Measurements from ENCODE around the gene MYL5. TPM values are rescaled to one million over a fixed set of nuclear protein-coding genes. Genes with fewer than 3 reads are reported as not detected.
"Not testable (repeated sequence)": the region's sequence is repeated elsewhere in the genome, so short reads cannot be mapped to it uniquely, and the experiment has no call there.

Gene MYL5
- total RNA-seq, 3 donors from 2014 or later, result 7.9 to 14.9 (median 12.1) TPM

DNA sequence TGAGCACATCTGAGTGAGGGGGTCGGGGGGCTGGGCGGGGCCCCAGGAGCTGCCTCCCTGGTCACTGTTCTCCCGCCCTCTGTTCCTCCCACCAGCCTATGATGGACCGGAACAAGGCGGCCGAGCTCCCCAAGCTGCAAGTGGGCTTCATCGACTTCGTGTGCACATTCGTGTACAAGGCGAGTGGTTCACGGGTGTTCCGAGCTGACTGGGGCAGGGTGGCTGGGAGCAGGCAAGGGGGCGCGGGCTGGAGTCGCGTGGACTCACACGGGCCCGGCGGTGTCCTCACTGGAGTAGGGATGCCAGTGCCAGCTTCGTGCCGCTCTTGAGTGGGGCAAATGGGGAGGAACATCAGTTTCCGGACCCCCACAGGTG lies 7.9 kb upstream of the MYL5 start:
- no peaks in the 10 kb centered on the region for H3K27me3 ChIP-seq
- DNase-seq (ENCODE audit: low spot score in 2 of 2), result no peak
- no peak overlapping the region for H3K4me3 ChIP-seq
- H3K36me3 ChIP-seq, result no peaks in the 10 kb centered on the region
- H3K9me3 ChIP-seq, result no peaks in the 10 kb centered on the region
- no peaks in the 10 kb centered on the region for H3K4me1 ChIP-seq
- no peak overlapping the region for H3K27ac ChIP-seq
- no peak for TF ChIP-seq POLR2AphosphoS5 (IDR thresholded peaks at IDR 0.05)
- TF ChIP-seq, protein P1, sequence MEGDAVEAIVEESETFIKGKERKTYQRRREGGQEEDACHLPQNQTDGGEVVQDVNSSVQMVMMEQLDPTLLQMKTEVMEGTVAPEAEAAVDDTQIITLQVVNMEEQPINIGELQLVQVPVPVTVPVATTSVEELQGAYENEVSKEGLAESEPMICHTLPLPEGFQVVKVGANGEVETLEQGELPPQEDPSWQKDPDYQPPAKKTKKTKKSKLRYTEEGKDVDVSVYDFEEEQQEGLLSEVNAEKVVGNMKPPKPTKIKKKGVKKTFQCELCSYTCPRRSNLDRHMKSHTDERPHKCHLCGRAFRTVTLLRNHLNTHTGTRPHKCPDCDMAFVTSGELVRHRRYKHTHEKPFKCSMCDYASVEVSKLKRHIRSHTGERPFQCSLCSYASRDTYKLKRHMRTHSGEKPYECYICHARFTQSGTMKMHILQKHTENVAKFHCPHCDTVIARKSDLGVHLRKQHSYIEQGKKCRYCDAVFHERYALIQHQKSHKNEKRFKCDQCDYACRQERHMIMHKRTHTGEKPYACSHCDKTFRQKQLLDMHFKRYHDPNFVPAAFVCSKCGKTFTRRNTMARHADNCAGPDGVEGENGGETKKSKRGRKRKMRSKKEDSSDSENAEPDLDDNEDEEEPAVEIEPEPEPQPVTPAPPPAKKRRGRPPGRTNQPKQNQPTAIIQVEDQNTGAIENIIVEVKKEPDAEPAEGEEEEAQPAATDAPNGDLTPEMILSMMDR (IDR thresholded peaks at IDR 0.05), result no peak
- TF ChIP-seq POLR2A (IDR thresholded peaks at IDR 0.05), result no peak
- intact Hi-C loops (cut with DNase I; ENCODE audit: low total_unique reads), result no loop called here

DNA sequence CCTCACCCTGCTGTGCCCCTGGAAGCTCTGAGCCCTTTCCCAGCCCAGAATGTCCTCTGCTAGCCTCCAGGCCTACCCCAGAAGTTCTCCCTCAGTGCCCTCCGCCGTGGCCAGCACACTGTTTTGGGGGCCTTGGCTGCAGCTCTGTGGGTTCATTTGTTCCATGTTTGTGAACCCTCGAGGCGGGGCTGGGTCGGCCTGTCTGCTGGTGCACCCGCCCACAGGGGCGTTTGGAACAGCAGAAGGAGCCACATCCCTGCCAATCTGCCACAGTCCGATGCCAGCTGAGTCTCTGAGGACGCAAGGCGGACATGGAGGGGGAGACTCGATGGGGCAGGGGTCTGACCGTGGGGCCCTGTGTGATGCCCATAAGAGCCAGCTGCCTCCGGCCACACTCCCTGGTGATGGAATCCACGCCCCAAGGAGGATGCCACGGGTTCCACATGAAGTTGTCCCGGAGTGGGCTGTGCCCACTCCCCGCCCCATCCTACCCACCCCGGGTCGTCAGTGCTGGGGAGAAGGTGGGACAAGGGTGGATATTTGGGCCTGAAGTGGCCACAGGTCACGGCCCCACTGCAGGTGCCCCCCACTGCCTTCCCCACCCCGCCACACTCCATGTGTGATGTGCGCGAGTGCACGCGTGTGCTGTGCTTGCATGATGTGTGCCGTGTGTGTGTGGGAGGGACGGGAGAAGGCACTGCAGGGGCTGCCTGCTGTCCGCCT lies 7.4 kb upstream of the MYL5 start:
- no peaks in the 10 kb centered on the region for H3K9me3 ChIP-seq
- H3K27ac ChIP-seq, result no peak overlapping the region
- no peaks in the 10 kb centered on the region for H3K36me3 ChIP-seq
- H3K27me3 ChIP-seq, result no peaks in the 10 kb centered on the region
- H3K4me1 ChIP-seq, result no peaks in the 10 kb centered on the region
- TF ChIP-seq POLR2AphosphoS5 (IDR thresholded peaks at IDR 0.05), result no peak
- TF ChIP-seq POLR2A (IDR thresholded peaks at IDR 0.05), result no peak
- TF ChIP-seq, protein P1 (IDR thresholded peaks at IDR 0.05), result no peak
- DNase-seq (ENCODE audit: low spot score in 2 of 2), result no peak
- H3K4me3 ChIP-seq, result no peak overlapping the region
- intact Hi-C loops (cut with DNase I; ENCODE audit: low total_unique reads), result no loop called here

DNA sequence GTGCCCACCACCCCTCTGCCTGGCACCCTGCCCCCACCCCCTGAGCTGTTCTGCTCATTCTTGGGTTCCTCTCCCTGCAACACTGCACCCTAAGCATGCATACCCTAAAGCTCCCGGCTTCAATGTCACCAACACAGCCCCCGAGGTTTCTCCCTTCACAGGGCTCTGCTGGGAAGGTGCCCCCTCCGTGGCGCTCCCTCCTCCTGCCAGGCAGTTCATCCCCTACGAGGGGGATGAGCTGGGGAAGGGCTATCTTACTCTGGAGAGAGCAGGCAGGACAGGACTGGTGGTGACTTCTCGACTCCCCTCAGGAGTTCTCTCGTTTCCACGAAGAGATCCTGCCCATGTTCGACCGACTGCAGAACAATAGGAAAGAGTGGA lies 6.8 kb upstream of the MYL5 start:
- H3K36me3 ChIP-seq, result no peaks in the 10 kb centered on the region
- no peak overlapping the region for H3K27ac ChIP-seq
- no peaks in the 10 kb centered on the region for H3K27me3 ChIP-seq
- no peak overlapping the region for H3K4me3 ChIP-seq
- no peak for TF ChIP-seq POLR2A (IDR thresholded peaks at IDR 0.05)
- no peak for TF ChIP-seq POLR2AphosphoS5 (IDR thresholded peaks at IDR 0.05)
- TF ChIP-seq, protein P1 (IDR thresholded peaks at IDR 0.05), result no peak
- no peaks in the 10 kb centered on the region for H3K9me3 ChIP-seq
- intact Hi-C loops (cut with DNase I; ENCODE audit: low total_unique reads), result no loop called here
- H3K4me1 ChIP-seq, result no peaks in the 10 kb centered on the region
- DNase-seq (ENCODE audit: low spot score in 2 of 2), result no peak

DNA sequence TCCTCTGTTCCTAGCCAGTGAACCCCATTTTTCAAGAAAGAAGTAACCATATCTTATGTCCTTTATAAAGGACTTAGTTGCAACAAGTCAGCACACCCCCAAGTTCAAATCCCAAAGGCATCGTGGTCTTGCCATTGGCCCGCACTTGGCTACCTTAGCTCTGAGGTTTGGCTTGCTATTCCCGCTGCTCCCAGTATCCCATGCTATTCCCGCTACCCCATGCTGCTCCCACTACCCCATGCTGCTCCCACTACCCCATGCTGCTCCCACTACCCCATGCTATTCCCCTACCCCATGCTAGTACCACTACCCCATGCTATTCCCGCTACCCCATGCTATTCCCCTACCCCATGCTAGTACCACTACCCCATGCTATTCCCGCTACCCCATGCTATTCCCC lies 6.1 kb upstream of the MYL5 start:
- DNase-seq (ENCODE audit: low spot score in 2 of 2); H3K27me3 ChIP-seq; H3K27ac ChIP-seq; H3K36me3 ChIP-seq; intact Hi-C loops (cut with DNase I; ENCODE audit: low total_unique reads); H3K9me3 ChIP-seq; H3K4me3 ChIP-seq; H3K4me1 ChIP-seq: not testable (repeated sequence)

DNA sequence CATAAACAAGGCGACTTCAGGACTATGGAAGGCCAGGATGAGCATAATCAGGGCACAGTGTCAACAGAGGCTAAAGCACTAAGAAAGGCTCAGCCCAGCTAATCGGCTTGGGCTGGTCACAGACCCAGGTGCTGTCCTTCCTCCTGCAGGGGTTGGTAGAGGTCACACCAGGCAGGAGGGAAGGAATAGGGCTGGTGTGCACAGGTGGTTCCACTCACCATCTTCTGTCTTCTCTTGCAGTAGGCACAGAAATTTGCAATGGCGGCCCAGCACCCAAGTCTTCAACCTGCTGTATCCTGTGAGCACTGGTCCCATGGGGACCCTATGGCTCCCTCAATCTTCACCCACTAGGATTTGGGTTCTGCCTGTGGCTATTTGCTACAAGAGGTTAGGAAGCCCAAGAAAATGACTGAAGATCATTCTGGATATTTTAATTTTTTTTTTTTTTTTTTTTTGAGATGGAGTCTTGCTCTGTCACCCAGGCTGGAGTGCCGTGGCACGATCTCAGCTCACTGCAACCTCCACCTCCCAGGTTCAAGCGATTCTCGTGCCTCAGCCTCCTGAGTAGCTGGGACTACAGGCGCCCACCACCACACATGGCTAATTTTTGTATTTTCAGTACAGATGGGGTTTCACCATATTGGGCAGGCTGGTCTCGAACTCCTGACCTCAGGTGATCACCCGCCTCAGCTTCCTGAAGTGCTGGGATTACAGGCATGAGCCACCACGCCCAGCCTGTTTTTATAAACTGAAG lies 4.4 kb upstream of the MYL5 start:
- H3K4me3 ChIP-seq; DNase-seq (ENCODE audit: low spot score in 2 of 2); H3K27ac ChIP-seq; H3K9me3 ChIP-seq; H3K36me3 ChIP-seq; H3K27me3 ChIP-seq: not testable (repeated sequence)
- peaks cover 4 to 12% of the 10 kb centered on the region in 2 donors for H3K4me1 ChIP-seq
- intact Hi-C loops (cut with DNase I; ENCODE audit: low total_unique reads), result loop anchor here (10.0 kb wide), 1 partner anchor 325 kb away; the partner anchor contains the start of gene SLC26A1

DNA sequence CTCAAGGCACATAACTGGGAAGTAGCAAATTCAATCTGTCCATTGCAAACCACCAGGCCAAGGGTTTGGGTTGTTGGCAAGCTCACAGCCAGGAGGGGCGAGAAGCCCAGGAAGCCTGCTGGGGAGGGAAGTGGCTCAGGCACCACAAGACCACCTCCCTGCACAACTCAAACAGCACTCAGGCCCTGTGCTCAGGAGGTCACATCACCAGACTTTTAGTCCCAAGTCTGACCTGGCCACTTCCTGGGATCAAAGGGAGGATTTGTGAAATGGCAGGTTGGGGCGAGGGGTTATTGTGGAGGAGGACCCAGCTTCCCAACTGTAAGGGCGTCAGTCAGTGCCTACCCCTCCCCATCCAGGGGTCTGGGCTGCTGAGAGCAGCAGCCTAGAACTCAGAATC lies 2.6 kb upstream of the MYL5 start:
- Histone ChIP-seq H3K4me1 (peaks cover 10 to 23% of the 10 kb centered on the region in 2 donors), H3K27me3 (no peaks in the 10 kb centered on the region), H3K27ac (no peak overlapping the region), H3K36me3 (no peaks in the 10 kb centered on the region), H3K9me3 (no peaks in the 10 kb centered on the region), H3K4me3 (no peak overlapping the region)
- DNase-seq (ENCODE audit: low spot score in 2 of 2), result no peak
- intact Hi-C loops (cut with DNase I; ENCODE audit: low total_unique reads), result loop anchor here (10.0 kb wide), 1 partner anchor 323 kb away; the partner anchor contains the start of gene SLC26A1
- TF ChIP-seq POLR2AphosphoS5 (IDR thresholded peaks at IDR 0.05), result no peak
- TF ChIP-seq, protein P1 (IDR thresholded peaks at IDR 0.05), result no peak
- no peak for TF ChIP-seq POLR2A (IDR thresholded peaks at IDR 0.05)

Data from breast epithelium (tissue), 4 donors.